ENCODE data around the gene PARP1.

PARP1 gene

GRCh38 chr1:226365831-226366231, 42.1 kb downstream of the PARP1 start:
- H3K4me2 ChIP-seq (ENCODE audit: low read length), result no peak overlapping the region
- TF ChIP-seq, protein P1, sequence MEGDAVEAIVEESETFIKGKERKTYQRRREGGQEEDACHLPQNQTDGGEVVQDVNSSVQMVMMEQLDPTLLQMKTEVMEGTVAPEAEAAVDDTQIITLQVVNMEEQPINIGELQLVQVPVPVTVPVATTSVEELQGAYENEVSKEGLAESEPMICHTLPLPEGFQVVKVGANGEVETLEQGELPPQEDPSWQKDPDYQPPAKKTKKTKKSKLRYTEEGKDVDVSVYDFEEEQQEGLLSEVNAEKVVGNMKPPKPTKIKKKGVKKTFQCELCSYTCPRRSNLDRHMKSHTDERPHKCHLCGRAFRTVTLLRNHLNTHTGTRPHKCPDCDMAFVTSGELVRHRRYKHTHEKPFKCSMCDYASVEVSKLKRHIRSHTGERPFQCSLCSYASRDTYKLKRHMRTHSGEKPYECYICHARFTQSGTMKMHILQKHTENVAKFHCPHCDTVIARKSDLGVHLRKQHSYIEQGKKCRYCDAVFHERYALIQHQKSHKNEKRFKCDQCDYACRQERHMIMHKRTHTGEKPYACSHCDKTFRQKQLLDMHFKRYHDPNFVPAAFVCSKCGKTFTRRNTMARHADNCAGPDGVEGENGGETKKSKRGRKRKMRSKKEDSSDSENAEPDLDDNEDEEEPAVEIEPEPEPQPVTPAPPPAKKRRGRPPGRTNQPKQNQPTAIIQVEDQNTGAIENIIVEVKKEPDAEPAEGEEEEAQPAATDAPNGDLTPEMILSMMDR (IDR thresholded peaks at IDR 0.05; ENCODE audit: low read length), result no peak
- TF ChIP-seq EZH2 (IDR thresholded peaks at IDR 0.05; ENCODE audit: borderline replicate concordance, low read length), result no peak
- no peaks in the 10 kb centered on the region for H3F3A ChIP-seq (ENCODE audit: insufficient read depth, low read length)
- no peak overlapping the region for H3K4me3 ChIP-seq (ENCODE audit: low read depth, low read length, poor library complexity, severe bottlenecking)
- peaks cover 98% of the 10 kb centered on the region for H3K36me3 ChIP-seq (ENCODE audit: insufficient read depth, low read length)
- H2AFZ ChIP-seq (ENCODE audit: low read length), result no peak overlapping the region
- no peak overlapping the region for H3K9ac ChIP-seq (ENCODE audit: low read length)
- no peaks in the 10 kb centered on the region for H3K79me2 ChIP-seq (ENCODE audit: insufficient read depth, low read length)
- no peak overlapping the region for H3K27ac ChIP-seq (ENCODE audit: low read depth, low read length, poor library complexity, severe bottlenecking)
- H3K9me3 ChIP-seq (ENCODE audit: low read length), result no peaks in the 10 kb centered on the region
- H3K9me2 ChIP-seq (ENCODE audit: low read depth, low read length), result no peaks in the 10 kb centered on the region
- no peaks in the 10 kb centered on the region for H3K27me3 ChIP-seq (ENCODE audit: insufficient read depth, low read length)
- H4K20me1 ChIP-seq (ENCODE audit: insufficient read depth, low read length), result no peaks in the 10 kb centered on the region
- H3K4me1 ChIP-seq (ENCODE audit: insufficient read depth, low read length, severe bottlenecking), result peaks cover 48% of the 10 kb centered on the region

DNA sequence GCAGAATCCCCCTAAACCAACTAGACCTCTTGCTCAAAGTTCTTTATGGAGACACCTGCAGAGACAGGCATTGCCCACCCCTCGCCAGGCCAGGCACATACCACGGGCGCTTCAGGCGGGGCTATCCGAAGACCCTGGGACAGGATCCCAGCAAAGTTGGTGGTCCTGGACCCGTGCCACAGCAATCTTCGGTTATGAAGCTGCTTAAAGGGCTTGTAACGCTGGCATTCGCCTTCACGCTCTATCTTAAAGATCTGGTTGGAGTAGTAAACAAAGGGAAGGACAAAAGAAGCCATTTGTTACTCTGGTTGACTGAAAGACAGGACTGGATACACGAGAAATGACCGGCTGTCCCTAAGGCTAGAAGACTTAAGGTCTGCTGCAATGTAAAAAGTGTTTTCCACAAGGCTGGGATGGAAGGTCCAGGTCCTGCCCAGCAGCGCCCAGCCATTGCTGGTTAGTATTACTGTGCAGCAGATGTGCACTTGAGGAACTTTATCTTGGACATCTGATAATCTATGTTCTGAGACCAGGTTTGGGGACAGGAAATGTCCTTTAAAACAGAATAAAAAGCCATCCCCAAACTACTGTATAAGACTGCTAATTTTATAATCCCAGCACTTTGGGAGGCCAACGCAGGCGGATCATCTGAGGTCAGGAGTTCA, 42.9 kb downstream of the PARP1 start:
- peaks cover 40% of the 10 kb centered on the region for H3K4me1 ChIP-seq (ENCODE audit: insufficient read depth, low read length, severe bottlenecking)
- no peaks in the 10 kb centered on the region for H3F3A ChIP-seq (ENCODE audit: insufficient read depth, low read length)
- H4K20me1 ChIP-seq (ENCODE audit: insufficient read depth, low read length), result no peaks in the 10 kb centered on the region
- no peaks in the 10 kb centered on the region for H3K27me3 ChIP-seq (ENCODE audit: insufficient read depth, low read length)
- peaks cover 97% of the 10 kb centered on the region for H3K36me3 ChIP-seq (ENCODE audit: insufficient read depth, low read length)
- no peak overlapping the region for H2AFZ ChIP-seq (ENCODE audit: low read length)
- H3K9me2 ChIP-seq (ENCODE audit: low read depth, low read length), result no peaks in the 10 kb centered on the region
- H3K9me3 ChIP-seq (ENCODE audit: low read length), result no peaks in the 10 kb centered on the region
- TF ChIP-seq, protein P1 (IDR thresholded peaks at IDR 0.05; ENCODE audit: low read length), result no peak
- TF ChIP-seq EZH2 (IDR thresholded peaks at IDR 0.05; ENCODE audit: borderline replicate concordance, low read length), result no peak
- no peaks in the 10 kb centered on the region for H3K79me2 ChIP-seq (ENCODE audit: insufficient read depth, low read length)
- no peak overlapping the region for H3K4me2 ChIP-seq (ENCODE audit: low read length)
- H3K4me3 ChIP-seq (ENCODE audit: low read depth, low read length, poor library complexity, severe bottlenecking), result no peak overlapping the region
- H3K27ac ChIP-seq (ENCODE audit: low read depth, low read length, poor library complexity, severe bottlenecking), result no peak overlapping the region
- H3K9ac ChIP-seq (ENCODE audit: low read length), result no peak overlapping the region

DNA sequence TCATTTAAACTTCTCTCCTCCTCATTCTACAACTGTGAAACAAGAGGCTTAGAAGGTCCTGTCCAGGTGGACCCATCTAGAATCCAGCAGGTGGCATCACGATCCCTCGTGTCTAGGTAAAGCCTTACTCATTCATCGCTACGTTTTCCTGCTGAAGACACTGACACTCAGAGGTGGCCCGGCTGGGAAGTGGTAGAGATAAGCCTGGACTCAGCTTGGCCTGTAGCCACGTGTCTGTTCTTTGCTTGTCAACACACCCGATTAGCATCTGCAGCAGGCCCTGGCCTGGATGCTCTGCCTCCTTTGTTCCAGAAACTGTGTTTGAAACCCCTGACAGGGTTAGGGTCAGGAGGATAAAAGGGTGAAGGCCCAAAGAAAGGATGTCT, 43.4 kb downstream of the PARP1 start:
- H4K20me1 ChIP-seq (ENCODE audit: insufficient read depth, low read length), result no peaks in the 10 kb centered on the region
- no peak for TF ChIP-seq EZH2 (IDR thresholded peaks at IDR 0.05; ENCODE audit: borderline replicate concordance, low read length)
- TF ChIP-seq, protein P1 (IDR thresholded peaks at IDR 0.05; ENCODE audit: low read length), result no peak
- H3K9me3 ChIP-seq (ENCODE audit: low read length), result no peaks in the 10 kb centered on the region
- no peaks in the 10 kb centered on the region for H3F3A ChIP-seq (ENCODE audit: insufficient read depth, low read length)
- no peak overlapping the region for H3K4me2 ChIP-seq (ENCODE audit: low read length)
- H3K9me2 ChIP-seq (ENCODE audit: low read depth, low read length), result no peaks in the 10 kb centered on the region
- H3K4me1 ChIP-seq (ENCODE audit: insufficient read depth, low read length, severe bottlenecking), result peaks cover 34% of the 10 kb centered on the region
- no peaks in the 10 kb centered on the region for H3K79me2 ChIP-seq (ENCODE audit: insufficient read depth, low read length)
- no peak overlapping the region for H3K27ac ChIP-seq (ENCODE audit: low read depth, low read length, poor library complexity, severe bottlenecking)
- H3K27me3 ChIP-seq (ENCODE audit: insufficient read depth, low read length), result no peaks in the 10 kb centered on the region
- H3K4me3 ChIP-seq (ENCODE audit: low read depth, low read length, poor library complexity, severe bottlenecking), result no peak overlapping the region
- H3K9ac ChIP-seq (ENCODE audit: low read length), result no peak overlapping the region
- H2AFZ ChIP-seq (ENCODE audit: low read length), result no peak overlapping the region
- peaks cover 98% of the 10 kb centered on the region for H3K36me3 ChIP-seq (ENCODE audit: insufficient read depth, low read length)
